Breast epithelium (tissue), 4 donors: ENCODE measurements around the gene OTUD4. TPM values are rescaled to one million over a fixed set of nuclear protein-coding genes. Genes with fewer than 3 reads are reported as not detected.
"Not testable (repeated sequence)": the region's sequence is repeated elsewhere in the genome, so short reads cannot be mapped to it uniquely, and the experiment has no call there.

Source experiments
- DNase-seq, 2 donors: peaks; one replicate each; pipeline ENCODE4 v3.0.0-alpha.2; 2019; ENCODE audit warnings: low spot score in 2 of 2
- H3K27ac ChIP-seq, 2 donors: fragments of 200-600 bp; sonication (generic) in 1 of 2; one replicate each; pipeline ENCODE4 v1.5.1; 2016 to 2019; ENCODE audit warnings: mild to moderate bottlenecking in 1 of 2
- H3K27me3 ChIP-seq, 2 donors: fragments of 200-600 bp; sonication (generic) in 1 of 2; one replicate each; pipeline versions ENCODE4 v1.5.1 to v1.6.0; 2017 to 2019; ENCODE audit warnings: control low read depth in 1 of 2, mild to moderate bottlenecking in 1 of 2
- H3K36me3 ChIP-seq: fragments of 200-600 bp; one replicate; pipeline ENCODE4 v1.5.1; 2019
- H3K4me1 ChIP-seq, 2 donors: fragments of 200-600 bp; sonication (generic); one replicate each; pipeline ENCODE4 v1.5.1; 2016 to 2019; ENCODE audit warnings: control low read depth in 1 of 2
- H3K4me3 ChIP-seq, 3 donors: fragments of 200-600 bp; sonication (generic); 1 replicate in 2 of 3; 2 replicates in 1 of 3; pipeline ENCODE4 v1.5.1; 2016 to 2019; ENCODE audit warnings: mild to moderate bottlenecking in 3 of 3, moderate library complexity in 2 of 3
- H3K9me3 ChIP-seq, 2 donors: fragments of 200-600 bp; sonication (generic) in 1 of 2; one replicate each; pipeline ENCODE4 v1.5.1; 2016 to 2019; ENCODE audit warnings: control low read depth in 1 of 2
- POLR2A ChIP-seq: fragments of 450-650 bp; IDR thresholded peaks from one replicate; pipeline ENCODE4 v1.6.1; 2016; ENCODE audit warnings: antibody characterized with exemption, mild to moderate bottlenecking, moderate library complexity
- POLR2AphosphoS5 ChIP-seq, 3 donors: sonication (generic); formaldehyde crosslinking; IDR thresholded peaks; one replicate each; pipeline ENCODE4 v1.6.1; 2017; ENCODE audit warnings: antibody characterized with exemption in 3 of 3
- intact Hi-C: fragments of 100-400 bp; cut with DNase I; formaldehyde crosslinking; loops from one replicate; pipeline ENCODE4 v1.15.1; 2023; ENCODE audit warnings: low total_unique reads
- total RNA-seq, 3 donors: library from RNA; depleted of rRNA; stranded (reverse); fragments of >200 nt; gene quantifications; one replicate each; pipeline ENCODE4 v1.1.0, GENCODE V29; 2016
- TF ChIP-seq, protein P1 (sequence below), 3 donors: fragments of 450-650 bp; IDR thresholded peaks; one replicate each; pipeline ENCODE4 v1.5.1; 2016 to 2017; ENCODE audit warnings: antibody characterized with exemption in 3 of 3, mild to moderate bottlenecking in 3 of 3, moderate library complexity in 3 of 3

The OTUD4 gene
- total RNA-seq, 3 donors from 2014 or later = 22.9 to 55.8 (median 35.7) TPM

- H3K9me3 ChIP-seq = no peaks in the 10 kb centered on the region
- no peak overlapping the region for H3K27ac ChIP-seq
- no peaks in the 10 kb centered on the region for H3K36me3 ChIP-seq
- H3K27me3 ChIP-seq = no peaks in the 10 kb centered on the region
- no peak for TF ChIP-seq POLR2A
- TF ChIP-seq, protein P1, sequence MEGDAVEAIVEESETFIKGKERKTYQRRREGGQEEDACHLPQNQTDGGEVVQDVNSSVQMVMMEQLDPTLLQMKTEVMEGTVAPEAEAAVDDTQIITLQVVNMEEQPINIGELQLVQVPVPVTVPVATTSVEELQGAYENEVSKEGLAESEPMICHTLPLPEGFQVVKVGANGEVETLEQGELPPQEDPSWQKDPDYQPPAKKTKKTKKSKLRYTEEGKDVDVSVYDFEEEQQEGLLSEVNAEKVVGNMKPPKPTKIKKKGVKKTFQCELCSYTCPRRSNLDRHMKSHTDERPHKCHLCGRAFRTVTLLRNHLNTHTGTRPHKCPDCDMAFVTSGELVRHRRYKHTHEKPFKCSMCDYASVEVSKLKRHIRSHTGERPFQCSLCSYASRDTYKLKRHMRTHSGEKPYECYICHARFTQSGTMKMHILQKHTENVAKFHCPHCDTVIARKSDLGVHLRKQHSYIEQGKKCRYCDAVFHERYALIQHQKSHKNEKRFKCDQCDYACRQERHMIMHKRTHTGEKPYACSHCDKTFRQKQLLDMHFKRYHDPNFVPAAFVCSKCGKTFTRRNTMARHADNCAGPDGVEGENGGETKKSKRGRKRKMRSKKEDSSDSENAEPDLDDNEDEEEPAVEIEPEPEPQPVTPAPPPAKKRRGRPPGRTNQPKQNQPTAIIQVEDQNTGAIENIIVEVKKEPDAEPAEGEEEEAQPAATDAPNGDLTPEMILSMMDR (IDR thresholded peaks at IDR 0.05) = no peak
- no peak for TF ChIP-seq POLR2AphosphoS5 (IDR thresholded peaks at IDR 0.05)
- no peak overlapping the region for H3K4me3 ChIP-seq
- intact Hi-C loops = no loop called here
- H3K4me1 ChIP-seq = no peaks in the 10 kb centered on the region
- DNase-seq = no peak
Measured at GRCh38 chr4:145186729-145187128, 6.3 kb upstream of the OTUD4 start.

- Histone ChIP-seq H3K27me3 (no peaks in the 10 kb centered on the region), H3K9me3 (no peaks in the 10 kb centered on the region), H3K27ac (no peak overlapping the region), H3K36me3 (no peaks in the 10 kb centered on the region), H3K4me1 (no peaks in the 10 kb centered on the region), H3K4me3 (no peak overlapping the region)
- no peak for DNase-seq
- intact Hi-C loops = no loop called here
- TF ChIP-seq POLR2A (no peak), POLR2AphosphoS5 (IDR thresholded peaks at IDR 0.05) (no peak)
- TF ChIP-seq, protein P1 (IDR thresholded peaks at IDR 0.05) = no peak
Measured at GRCh38 chr4:145183581-145183980, 3.2 kb upstream of the OTUD4 start.

DNA sequence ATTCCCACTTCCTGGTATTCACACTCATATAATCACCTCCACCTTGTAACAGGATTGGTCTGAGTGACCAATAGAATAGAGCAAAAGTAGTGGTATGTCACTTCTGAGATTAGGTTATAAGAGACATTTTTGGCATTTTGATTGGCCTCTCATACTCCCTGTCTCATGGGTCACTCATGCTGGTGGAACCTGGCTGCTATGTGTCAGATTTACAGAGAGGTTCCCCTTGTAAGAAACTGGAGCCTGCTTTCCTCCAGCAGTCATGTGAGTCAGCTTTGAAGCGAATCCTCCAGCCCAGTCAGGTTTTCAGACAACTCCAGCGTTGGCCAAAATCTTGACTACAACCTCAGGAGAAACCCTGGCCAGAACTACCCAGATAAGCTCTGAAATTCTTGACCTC, 2.6 kb upstream of the OTUD4 start:
- no peak for DNase-seq
- no peaks in the 10 kb centered on the region for H3K4me1 ChIP-seq
- intact Hi-C loops = no loop called here
- no peaks in the 10 kb centered on the region for H3K27me3 ChIP-seq
- TF ChIP-seq POLR2A (no peak), POLR2AphosphoS5 (IDR thresholded peaks at IDR 0.05) (no peak)
- TF ChIP-seq, protein P1 (IDR thresholded peaks at IDR 0.05) = no peak
- no peaks in the 10 kb centered on the region for H3K36me3 ChIP-seq
- H3K4me3 ChIP-seq = no peak overlapping the region
- no peaks in the 10 kb centered on the region for H3K9me3 ChIP-seq
- H3K27ac ChIP-seq = no peak overlapping the region

- Histone ChIP-seq H3K4me1 (peaks cover 0 to 4% of the 10 kb centered on the region in 2 donors), H3K36me3 (no peaks in the 10 kb centered on the region), H3K9me3 (no peaks in the 10 kb centered on the region), H3K27ac (no peak overlapping the region), H3K4me3 (no peak overlapping the region), H3K27me3 (no peaks in the 10 kb centered on the region)
- intact Hi-C loops = no loop called here
- TF ChIP-seq POLR2A (no peak), POLR2AphosphoS5 (IDR thresholded peaks at IDR 0.05) (no peak)
- TF ChIP-seq, protein P1 (IDR thresholded peaks at IDR 0.05) = no peak
- DNase-seq = no peak
Measured at GRCh38 chr4:145182222-145182621, 1.8 kb upstream of the OTUD4 start.

DNA sequence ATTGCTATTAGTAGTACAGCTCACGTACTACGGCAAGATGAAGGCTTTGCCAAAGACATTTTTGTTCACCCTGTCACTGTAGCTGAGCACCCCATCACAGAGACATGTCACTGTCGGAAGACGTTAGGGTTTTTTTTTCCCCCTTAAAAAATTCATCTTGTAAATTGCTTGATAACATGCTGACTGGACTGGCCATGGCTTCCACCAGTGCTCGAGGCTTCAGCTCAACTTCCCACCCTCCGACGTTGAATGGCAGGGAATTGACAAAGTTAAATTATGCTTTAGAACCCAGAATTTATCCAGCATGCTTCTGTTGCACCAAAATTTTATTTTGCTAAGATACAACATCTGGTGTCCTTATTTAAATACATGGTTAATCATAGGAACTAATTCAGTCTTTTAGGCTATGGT, 707 bp upstream of the OTUD4 start:
- no peaks in the 10 kb centered on the region for H3K9me3 ChIP-seq
- H3K27me3 ChIP-seq = no peaks in the 10 kb centered on the region
- peaks cover 0 to 11% of the 10 kb centered on the region in 2 donors for H3K4me1 ChIP-seq
- no peak for TF ChIP-seq POLR2A
- no peak for TF ChIP-seq POLR2AphosphoS5 (IDR thresholded peaks at IDR 0.05)
- TF ChIP-seq, protein P1 (IDR thresholded peaks at IDR 0.05) = no peak
- peak overlapping the region; percentile 66 to 88 (median 82) for H3K4me3 ChIP-seq
- intact Hi-C loops = no loop called here
- peak overlapping the region; percentile 96 to 98 for H3K27ac ChIP-seq
- H3K36me3 ChIP-seq = no peaks in the 10 kb centered on the region
- DNase-seq = no peak

DNA sequence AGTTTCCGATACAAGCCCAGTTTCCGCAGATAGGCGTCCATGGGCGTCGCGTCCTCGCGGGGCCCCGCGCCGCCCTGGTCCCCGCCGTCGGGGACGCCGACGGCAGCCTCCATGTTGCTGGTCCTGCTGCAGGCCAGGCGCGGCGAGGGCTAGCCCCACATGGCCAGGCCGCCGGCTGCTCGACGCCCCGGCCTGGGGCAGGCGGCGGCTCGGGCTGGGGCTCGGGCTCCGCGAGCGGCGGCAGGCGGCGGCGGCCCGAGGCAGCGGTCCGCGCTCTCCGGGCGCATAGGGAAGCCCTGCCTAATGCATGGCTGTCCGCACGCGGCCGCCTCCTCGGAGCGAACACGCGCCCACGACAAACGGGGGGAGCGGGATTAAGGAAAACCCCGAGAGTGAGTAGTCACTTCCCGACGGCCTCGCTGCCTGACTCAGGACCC, 510 bp downstream of the OTUD4 start:
- peak overlapping the region; percentile 96 to 98 for H3K27ac ChIP-seq
- intact Hi-C loops, DNase-seq: not testable (repeated sequence)

More for the DNA sequence above, 510 bp downstream of the OTUD4 start:
- H3K36me3 ChIP-seq, H3K9me3 ChIP-seq, H3K27me3 ChIP-seq: not testable (repeated sequence)
- H3K4me1 ChIP-seq = peaks cover 0 to 11% of the 10 kb centered on the region in 2 donors
- H3K4me3 ChIP-seq = peak overlapping the region; percentile 66 to 88 (median 82)
